ENCODE measurements around the gene DNAJC3. TPM values are rescaled to one million over a fixed set of nuclear protein-coding genes. Genes with fewer than 3 reads are reported as not detected.

DNAJC3 gene
- total and polyA plus RNA-seq, 4 donors = 32.0 to 121 (median 37.1) TPM

- TF ChIP-seq REST (IDR thresholded peaks at IDR 0.05) = no peak
- no peak for TF ChIP-seq YY1 (IDR thresholded peaks at IDR 0.05)
- no peak for TF ChIP-seq MAX (IDR thresholded peaks at IDR 0.05)
These were observed 30.1 kb downstream of the DNAJC3 start (continued) for GRCh38 chr13:95707035-95707434.

DNA sequence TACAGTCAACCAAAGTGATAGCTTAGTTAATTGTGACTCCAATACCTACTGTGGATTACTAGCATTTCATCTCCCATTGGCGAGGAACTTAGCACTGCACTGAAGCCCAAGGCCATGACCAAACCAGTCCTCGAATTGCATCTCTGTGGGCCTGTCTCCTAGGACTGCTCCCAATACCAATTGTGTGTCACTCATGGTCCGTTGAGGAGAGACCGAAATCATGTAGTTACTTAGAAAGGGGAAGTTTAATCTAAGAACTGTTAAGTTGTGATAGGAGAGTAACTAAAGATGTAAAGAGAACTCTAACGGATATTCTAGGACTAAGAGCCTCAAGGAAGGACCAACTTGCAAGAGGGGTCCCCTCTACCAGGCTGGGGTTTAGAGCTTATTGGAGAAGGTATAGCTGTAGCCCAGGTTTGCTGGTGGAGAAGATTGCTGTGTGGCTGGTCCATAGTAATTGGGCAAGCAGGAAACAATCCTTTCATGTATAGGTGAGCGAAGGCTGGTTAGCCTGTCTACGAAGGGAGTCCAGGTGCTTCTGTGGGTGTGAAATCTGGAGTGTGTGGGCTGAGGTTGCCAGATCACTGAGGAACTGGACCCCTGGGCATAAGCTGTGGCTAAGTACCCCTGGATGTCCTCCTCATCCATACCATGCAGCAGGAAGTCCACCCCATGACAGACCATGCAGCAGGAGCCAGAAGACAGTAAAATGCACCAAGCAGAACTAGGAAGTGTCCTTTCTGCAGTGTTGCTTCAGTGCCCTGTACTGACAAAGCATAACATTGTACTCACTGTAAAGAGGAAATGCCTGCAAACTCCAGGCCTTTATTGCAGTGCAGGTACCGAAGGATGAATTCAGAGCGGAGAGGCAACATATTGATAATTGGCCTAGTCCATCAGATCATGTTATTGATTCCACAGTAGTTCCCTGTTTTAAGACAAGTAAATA, 30.8 kb downstream of the DNAJC3 start:
- WGBS = 91% methylated on average over 9 of the region's 9 CpGs
- Histone ChIP-seq H3K27ac (ENCODE audit: low read depth in 1 of 2, low read length in 2 of 2) (peak overlapping the region in 1 of 2 donors; percentile 53), H3K9ac (ENCODE audit: low read depth in 1 of 2, low read length in 2 of 2) (no peak overlapping the region), H3K36me3 (ENCODE audit: control insufficient read depth in 4 of 4, insufficient read depth in 3 of 4, low read depth in 1 of 4, low read length in 3 of 4) (peaks cover 0 to 9% (median 2%) of the 10 kb centered on the region in 4 donors), H3K9me3 (ENCODE audit: control insufficient read depth in 4 of 4, low read length in 3 of 4) (no peaks in the 10 kb centered on the region), H3K4me1 (ENCODE audit: control insufficient read depth in 4 of 4, insufficient read depth in 4 of 4, low read length in 3 of 4) (no peaks in the 10 kb centered on the region), H3K27me3 (ENCODE audit: control insufficient read depth in 4 of 4, insufficient read depth in 4 of 4, low read length in 3 of 4) (no peaks in the 10 kb centered on the region), H3K4me3 (ENCODE audit: low read depth in 1 of 3, low read length in 3 of 3) (no peak overlapping the region)
- DNase-seq (ENCODE audit: low spot score) = no peak
- no peak for TF ChIP-seq ATF3 (IDR thresholded peaks at IDR 0.05)
- no peak for TF ChIP-seq TAF1 (conservative IDR thresholded peaks at IDR 0.05)
- TF ChIP-seq FOXA2 (IDR thresholded peaks at IDR 0.05) = no peak
- no peak for TF ChIP-seq RXRA (IDR thresholded peaks at IDR 0.05)
- no peak for TF ChIP-seq REST (IDR thresholded peaks at IDR 0.05)
- TF ChIP-seq HNF4G (IDR thresholded peaks at IDR 0.05) = no peak
- TF ChIP-seq, protein P1, sequence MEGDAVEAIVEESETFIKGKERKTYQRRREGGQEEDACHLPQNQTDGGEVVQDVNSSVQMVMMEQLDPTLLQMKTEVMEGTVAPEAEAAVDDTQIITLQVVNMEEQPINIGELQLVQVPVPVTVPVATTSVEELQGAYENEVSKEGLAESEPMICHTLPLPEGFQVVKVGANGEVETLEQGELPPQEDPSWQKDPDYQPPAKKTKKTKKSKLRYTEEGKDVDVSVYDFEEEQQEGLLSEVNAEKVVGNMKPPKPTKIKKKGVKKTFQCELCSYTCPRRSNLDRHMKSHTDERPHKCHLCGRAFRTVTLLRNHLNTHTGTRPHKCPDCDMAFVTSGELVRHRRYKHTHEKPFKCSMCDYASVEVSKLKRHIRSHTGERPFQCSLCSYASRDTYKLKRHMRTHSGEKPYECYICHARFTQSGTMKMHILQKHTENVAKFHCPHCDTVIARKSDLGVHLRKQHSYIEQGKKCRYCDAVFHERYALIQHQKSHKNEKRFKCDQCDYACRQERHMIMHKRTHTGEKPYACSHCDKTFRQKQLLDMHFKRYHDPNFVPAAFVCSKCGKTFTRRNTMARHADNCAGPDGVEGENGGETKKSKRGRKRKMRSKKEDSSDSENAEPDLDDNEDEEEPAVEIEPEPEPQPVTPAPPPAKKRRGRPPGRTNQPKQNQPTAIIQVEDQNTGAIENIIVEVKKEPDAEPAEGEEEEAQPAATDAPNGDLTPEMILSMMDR (IDR thresholded peaks at IDR 0.05; ENCODE audit: low read depth, low read length, missing input control) = no peak
- no peak for TF ChIP-seq EGR1 (IDR thresholded peaks at IDR 0.05; ENCODE audit: low read depth in 2 of 2)
- TF ChIP-seq FOXA1 (IDR thresholded peaks at IDR 0.05) = no peak
- TF ChIP-seq GABPA (IDR thresholded peaks at IDR 0.05 in 1 of 2, conservative IDR thresholded peaks at IDR 0.05 in 1 of 2) = no peak
- TF ChIP-seq SP1 (IDR thresholded peaks at IDR 0.05) = no peak
- no peak for TF ChIP-seq YY1 (IDR thresholded peaks at IDR 0.05)
- no peak for TF ChIP-seq MAX (IDR thresholded peaks at IDR 0.05)
- no peak for TF ChIP-seq ZBTB33 (IDR thresholded peaks at IDR 0.05)
- no peak for TF ChIP-seq JUND (IDR thresholded peaks at IDR 0.05)
- TF ChIP-seq NR2F2 (IDR thresholded peaks at IDR 0.05) = no peak
- no peak for TF ChIP-seq HNF4A (conservative IDR thresholded peaks at IDR 0.05)
- TF ChIP-seq RAD21 (IDR thresholded peaks at IDR 0.05) = no peak

Data from liver (tissue), 9 donors.